Measurements from ENCODE around the gene TRAM2. TPM values are rescaled to one million over a fixed set of nuclear protein-coding genes. Genes with fewer than 3 reads are reported as not detected.
A peak's percentile ranks its signal among the peaks of the same experiment; 100 is the strongest.

The TRAM2 gene
- total and polyA plus RNA-seq, 9 of the 15 experiments (the other 6 are each of a cell fraction or from before 2014, with no cell fraction given), result 2.6 to 13.3 (median 8.9) TPM

DNA sequence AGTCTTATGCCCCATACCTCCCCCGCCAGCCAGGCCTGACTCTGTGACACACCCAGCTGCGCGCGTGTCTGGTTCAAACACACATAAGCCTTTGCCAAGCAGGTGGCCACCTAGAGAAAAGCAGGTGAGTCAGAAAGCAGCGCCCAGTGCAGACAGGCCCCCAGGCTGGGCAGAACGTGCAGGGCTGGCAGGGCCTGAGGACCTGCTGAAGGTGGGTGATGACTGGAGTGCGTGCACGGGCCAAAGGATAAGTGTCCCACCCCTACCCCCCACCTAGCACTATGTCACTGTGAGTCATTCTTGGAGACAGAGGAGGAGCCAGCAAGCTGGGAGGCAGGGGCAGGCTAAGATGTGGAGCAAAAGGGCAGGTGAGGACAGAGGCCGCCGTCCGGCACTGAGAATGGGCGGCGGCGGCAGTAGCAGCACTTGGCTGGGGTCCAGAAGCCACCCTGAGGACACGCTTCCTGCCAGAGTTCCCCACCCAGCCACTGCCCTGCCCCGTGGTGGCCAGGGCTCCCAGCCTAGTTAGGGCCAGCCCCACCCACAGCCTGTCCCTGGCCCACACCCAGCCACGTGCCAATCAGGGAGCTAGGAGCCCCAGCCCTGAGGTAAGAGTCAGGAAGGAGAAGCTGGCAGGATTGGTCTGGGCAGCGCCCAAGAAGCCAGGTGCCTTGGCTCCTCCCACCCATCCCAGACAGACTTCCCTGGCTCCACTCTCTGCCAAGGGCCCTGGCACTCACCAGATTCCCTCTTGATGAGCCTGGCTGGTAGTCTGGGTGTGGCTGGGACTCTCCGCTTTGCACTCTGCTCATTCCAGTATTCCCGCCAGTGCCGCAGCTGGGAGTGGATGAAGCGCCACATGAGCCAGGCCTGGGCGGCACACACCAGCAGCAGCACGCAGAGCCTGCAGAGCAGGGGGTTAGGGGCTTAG lies 72.7 kb downstream of the TRAM2 start (continued):
- TF ChIP-seq, protein P1, sequence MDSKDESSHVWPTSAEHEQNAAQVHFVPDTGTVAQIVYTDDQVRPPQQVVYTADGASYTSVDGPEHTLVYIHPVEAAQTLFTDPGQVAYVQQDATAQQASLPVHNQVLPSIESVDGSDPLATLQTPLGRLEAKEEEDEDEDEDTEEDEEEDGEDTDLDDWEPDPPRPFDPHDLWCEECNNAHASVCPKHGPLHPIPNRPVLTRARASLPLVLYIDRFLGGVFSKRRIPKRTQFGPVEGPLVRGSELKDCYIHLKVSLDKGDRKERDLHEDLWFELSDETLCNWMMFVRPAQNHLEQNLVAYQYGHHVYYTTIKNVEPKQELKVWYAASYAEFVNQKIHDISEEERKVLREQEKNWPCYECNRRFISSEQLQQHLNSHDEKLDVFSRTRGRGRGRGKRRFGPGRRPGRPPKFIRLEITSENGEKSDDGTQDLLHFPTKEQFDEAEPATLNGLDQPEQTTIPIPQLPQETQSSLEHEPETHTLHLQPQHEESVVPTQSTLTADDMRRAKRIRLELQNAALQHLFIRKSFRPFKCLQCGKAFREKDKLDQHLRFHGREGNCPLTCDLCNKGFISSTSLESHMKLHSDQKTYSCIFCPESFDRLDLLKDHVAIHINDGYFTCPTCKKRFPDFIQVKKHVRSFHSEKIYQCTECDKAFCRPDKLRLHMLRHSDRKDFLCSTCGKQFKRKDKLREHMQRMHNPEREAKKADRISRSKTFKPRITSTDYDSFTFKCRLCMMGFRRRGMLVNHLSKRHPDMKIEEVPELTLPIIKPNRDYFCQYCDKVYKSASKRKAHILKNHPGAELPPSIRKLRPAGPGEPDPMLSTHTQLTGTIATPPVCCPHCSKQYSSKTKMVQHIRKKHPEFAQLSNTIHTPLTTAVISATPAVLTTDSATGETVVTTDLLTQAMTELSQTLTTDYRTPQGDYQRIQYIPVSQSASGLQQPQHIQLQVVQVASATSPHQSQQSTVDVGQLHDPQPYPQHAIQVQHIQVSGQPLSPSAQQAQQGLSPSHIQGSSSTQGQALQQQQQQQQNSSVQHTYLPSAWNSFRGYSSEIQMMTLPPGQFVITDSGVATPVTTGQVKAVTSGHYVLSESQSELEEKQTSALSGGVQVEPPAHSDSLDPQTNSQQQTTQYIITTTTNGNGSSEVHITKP (IDR thresholded peaks at IDR 0.05; ENCODE audit: partially characterized antibody), result peak; percentile 52
- TF ChIP-seq SNIP1 (IDR thresholded peaks at IDR 0.05; ENCODE audit: low read depth) (no peak), TEAD2 (tag; IDR thresholded peaks at IDR 0.05) (no peak), SREBF1 (IDR thresholded peaks at IDR 0.05; ENCODE audit: borderline replicate concordance, low read depth, low read length) (no peak), RCOR1 (IDR thresholded peaks at IDR 0.05; ENCODE audit: borderline replicate concordance in 1 of 2, low read depth in 2 of 2, low read length in 2 of 2) (peak; percentile 24 to 78; a peak in 3 of 4 replicates), EP300 (IDR thresholded peaks at IDR 0.05; ENCODE audit: low read length) (peak; percentile 68; the same call in 1 of the 2 replicates), NFIC (IDR thresholded peaks at IDR 0.05) (peak; percentile 99), ZNF583 (CRISPR knock-in tag; IDR thresholded peaks at IDR 0.05) (no peak), RBM34 (IDR thresholded peaks at IDR 0.05; ENCODE audit: borderline replicate concordance, insufficient read depth, low read length) (no peak), POLR2AphosphoS5 (IDR thresholded peaks at IDR 0.05; ENCODE audit: control insufficient read depth, insufficient read depth, low read depth, low read length) (no peak), RB1 (IDR thresholded peaks at IDR 0.05; ENCODE audit: low read depth) (0 out of 2 replicates have a peak, but pooled peaks have one; percentile 13), GABPB1 (CRISPR knock-in tag; IDR thresholded peaks at IDR 0.05) (no peak), SUPT5H (IDR thresholded peaks at IDR 0.05) (no peak)
- TF ChIP-seq, protein P2, sequence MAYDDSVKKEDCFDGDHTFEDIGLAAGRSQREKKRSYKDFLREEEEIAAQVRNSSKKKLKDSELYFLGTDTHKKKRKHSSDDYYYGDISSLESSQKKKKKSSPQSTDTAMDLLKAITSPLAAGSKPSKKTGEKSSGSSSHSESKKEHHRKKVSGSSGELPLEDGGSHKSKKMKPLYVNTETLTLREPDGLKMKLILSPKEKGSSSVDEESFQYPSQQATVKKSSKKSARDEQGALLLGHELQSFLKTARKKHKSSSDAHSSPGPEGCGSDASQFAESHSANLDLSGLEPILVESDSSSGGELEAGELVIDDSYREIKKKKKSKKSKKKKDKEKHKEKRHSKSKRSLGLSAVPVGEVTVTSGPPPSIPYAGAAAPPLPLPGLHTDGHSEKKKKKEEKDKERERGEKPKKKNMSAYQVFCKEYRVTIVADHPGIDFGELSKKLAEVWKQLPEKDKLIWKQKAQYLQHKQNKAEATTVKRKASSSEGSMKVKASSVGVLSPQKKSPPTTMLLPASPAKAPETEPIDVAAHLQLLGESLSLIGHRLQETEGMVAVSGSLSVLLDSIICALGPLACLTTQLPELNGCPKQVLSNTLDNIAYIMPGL (CRISPR knock-in tag; IDR thresholded peaks at IDR 0.05), result no peak
- TF ChIP-seq, protein P3, sequence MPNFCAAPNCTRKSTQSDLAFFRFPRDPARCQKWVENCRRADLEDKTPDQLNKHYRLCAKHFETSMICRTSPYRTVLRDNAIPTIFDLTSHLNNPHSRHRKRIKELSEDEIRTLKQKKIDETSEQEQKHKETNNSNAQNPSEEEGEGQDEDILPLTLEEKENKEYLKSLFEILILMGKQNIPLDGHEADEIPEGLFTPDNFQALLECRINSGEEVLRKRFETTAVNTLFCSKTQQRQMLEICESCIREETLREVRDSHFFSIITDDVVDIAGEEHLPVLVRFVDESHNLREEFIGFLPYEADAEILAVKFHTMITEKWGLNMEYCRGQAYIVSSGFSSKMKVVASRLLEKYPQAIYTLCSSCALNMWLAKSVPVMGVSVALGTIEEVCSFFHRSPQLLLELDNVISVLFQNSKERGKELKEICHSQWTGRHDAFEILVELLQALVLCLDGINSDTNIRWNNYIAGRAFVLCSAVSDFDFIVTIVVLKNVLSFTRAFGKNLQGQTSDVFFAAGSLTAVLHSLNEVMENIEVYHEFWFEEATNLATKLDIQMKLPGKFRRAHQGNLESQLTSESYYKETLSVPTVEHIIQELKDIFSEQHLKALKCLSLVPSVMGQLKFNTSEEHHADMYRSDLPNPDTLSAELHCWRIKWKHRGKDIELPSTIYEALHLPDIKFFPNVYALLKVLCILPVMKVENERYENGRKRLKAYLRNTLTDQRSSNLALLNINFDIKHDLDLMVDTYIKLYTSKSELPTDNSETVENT (CRISPR knock-in tag; IDR thresholded peaks at IDR 0.05), result no peak
- TF ChIP-seq, protein P4, sequence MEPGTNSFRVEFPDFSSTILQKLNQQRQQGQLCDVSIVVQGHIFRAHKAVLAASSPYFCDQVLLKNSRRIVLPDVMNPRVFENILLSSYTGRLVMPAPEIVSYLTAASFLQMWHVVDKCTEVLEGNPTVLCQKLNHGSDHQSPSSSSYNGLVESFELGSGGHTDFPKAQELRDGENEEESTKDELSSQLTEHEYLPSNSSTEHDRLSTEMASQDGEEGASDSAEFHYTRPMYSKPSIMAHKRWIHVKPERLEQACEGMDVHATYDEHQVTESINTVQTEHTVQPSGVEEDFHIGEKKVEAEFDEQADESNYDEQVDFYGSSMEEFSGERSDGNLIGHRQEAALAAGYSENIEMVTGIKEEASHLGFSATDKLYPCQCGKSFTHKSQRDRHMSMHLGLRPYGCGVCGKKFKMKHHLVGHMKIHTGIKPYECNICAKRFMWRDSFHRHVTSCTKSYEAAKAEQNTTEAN (CRISPR knock-in tag; IDR thresholded peaks at IDR 0.05), result no peak
- TF ChIP-seq, protein P5, sequence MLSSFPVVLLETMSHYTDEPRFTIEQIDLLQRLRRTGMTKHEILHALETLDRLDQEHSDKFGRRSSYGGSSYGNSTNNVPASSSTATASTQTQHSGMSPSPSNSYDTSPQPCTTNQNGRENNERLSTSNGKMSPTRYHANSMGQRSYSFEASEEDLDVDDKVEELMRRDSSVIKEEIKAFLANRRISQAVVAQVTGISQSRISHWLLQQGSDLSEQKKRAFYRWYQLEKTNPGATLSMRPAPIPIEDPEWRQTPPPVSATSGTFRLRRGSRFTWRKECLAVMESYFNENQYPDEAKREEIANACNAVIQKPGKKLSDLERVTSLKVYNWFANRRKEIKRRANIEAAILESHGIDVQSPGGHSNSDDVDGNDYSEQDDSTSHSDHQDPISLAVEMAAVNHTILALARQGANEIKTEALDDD (IDR thresholded peaks at IDR 0.05), result no peak; the same call in 1 of the 2 replicates
